ENCODE results near the gene POMGNT2. TPM values are rescaled to one million over a fixed set of nuclear protein-coding genes. Genes with fewer than 3 reads are reported as not detected.

The POMGNT2 gene
- 8.3 and 13.0 TPM in 2 replicates for total RNA-seq

DNA sequence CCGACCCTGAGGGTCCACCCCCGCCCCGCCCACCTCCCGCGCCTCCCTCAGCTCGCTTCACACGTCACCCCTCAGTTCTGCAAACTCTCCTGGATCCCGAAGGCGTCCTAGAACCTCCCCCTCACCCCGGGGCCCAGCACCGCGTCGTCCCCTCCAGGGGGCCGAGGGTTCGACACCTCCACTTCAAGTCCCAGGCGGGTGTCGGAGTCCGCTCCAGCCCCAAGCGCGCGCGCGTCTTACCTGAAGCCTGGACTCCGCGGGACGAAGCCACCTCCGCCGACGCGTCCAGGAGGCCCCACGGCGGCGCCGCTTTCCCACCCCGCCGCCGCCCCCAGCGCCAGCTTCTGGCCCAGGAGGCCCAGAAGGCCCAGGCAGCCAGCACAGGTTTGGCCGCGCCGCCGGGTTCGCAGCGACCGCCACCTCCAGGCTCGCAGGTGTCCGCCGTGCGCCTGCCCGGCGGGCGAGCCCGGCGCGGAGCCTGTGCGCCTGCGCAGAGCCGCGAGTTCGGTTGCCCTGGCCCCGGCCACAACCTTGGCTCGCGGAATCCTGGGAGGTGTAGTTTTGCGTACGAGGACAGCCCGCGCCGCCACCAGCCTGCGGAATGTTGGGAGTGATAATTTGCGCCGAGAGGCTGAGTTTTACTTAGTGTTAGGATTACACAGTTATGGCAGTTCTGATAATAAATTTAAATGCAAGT is at the start of gene POMGNT2:
POMGNT2 (minus strand) TSS at position 484 of the 697 bp plus-strand sequence. CDS start 24,648 bp downstream, outside the sequence.

Other genes with a start within 250 kb of the POMGNT2 start
- not detected in 2 replicates for gene CYP8B1, start 230.2 kb downstream of the POMGNT2 start, total RNA-seq
- 1.1 and 1.3 TPM in 2 replicates for gene ZNF662, start 199.9 kb downstream of the POMGNT2 start, total RNA-seq
- 0.22 and 0.29 TPM in 2 replicates for gene GASK1A, start 126.8 kb downstream of the POMGNT2 start, total RNA-seq
- 17.7 and 45.0 TPM in 2 replicates for gene SNRK, start 180.5 kb upstream of the POMGNT2 start, total RNA-seq

Data from placental pericyte (primary cell).